ENCODE results near the gene MARCHF3.

DNA sequence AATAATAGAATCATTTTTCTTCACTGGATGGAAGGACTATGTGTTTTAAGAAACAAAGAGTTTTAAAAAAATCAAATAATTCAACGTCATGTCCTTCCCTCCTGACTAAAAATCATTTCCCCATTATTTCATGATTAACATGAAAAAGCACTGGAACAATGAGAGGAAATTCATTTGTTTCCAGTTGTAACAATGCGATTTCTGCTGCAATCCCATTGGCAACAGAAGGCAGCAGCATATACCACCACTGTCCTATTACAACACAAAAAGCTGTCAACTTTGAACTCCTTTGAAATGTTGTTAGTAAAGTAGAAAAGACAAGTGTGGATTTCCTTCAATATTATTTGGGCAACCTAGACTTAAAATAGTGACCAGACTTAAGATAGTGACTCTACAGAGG lies 39.9 kb upstream of the MARCHF3 start:
- TF ChIP-seq FOXK2 (IDR thresholded peaks at IDR 0.05) (no peak), FOXM1 (IDR thresholded peaks at IDR 0.05; ENCODE audit: borderline replicate concordance) (no peak), TARDBP (IDR thresholded peaks at IDR 0.05) (no peak), L3MBTL2 (conservative IDR thresholded peaks at IDR 0.05) (no peak), PKNOX1 (IDR thresholded peaks at IDR 0.05) (no peak), BHLHE40 (IDR thresholded peaks at IDR 0.05; ENCODE audit: borderline replicate concordance) (no peak), ELF4 (IDR thresholded peaks at IDR 0.05) (no peak)
